Activated effector memory CD4-positive, alpha-beta T cell treated with anti-CD3 and anti-CD28 coated beads, Interleukin-2, amount 50 U/mL, for 16 hours (primary cell): ENCODE results near the gene NDUFB7.
"Not testable (repeated sequence)": the region's sequence is repeated elsewhere in the genome, so short reads cannot be mapped to it uniquely, and the experiment has no call there.

Source experiments
- DNase-seq: peaks from one replicate; pipeline ENCODE4 v3.0.0-alpha.2; 2020

NDUFB7 gene

GRCh38 chr19:14553042-14553938 is 18.6 kb downstream of the NDUFB7 start:
- DNase-seq: no peak

- not testable (repeated sequence) for DNase-seq
Measured at GRCh38 chr19:14552006-14552360, 19.9 kb downstream of the NDUFB7 start.

- DNase-seq: peak; percentile 89
Measured at GRCh38 chr19:14551134-14552005, 20.5 kb downstream of the NDUFB7 start.

GRCh38 chr19:14550201-14550754 is 21.6 kb downstream of the NDUFB7 start:
- no peak for DNase-seq

GRCh38 chr19:14545716-14546082 is 26.2 kb downstream of the NDUFB7 start:
- DNase-seq: no peak

GRCh38 chr19:14544977-14545715 is 26.7 kb downstream of the NDUFB7 start:
- DNase-seq: no peak

GRCh38 chr19:14544047-14544446 is 27.8 kb downstream of the NDUFB7 start:
- no peak for DNase-seq

GRCh38 chr19:14542711-14543328 is 29.0 kb downstream of the NDUFB7 start:
- no peak for DNase-seq

GRCh38 chr19:14541979-14542378 is 29.9 kb downstream of the NDUFB7 start:
- DNase-seq: not testable (repeated sequence)

- DNase-seq: no peak
Measured at GRCh38 chr19:14540741-14541525, 30.9 kb downstream of the NDUFB7 start.

GRCh38 chr19:14536926-14537692 is 34.8 kb downstream of the NDUFB7 start:
- DNase-seq: no peak

- DNase-seq: no peak
Measured at GRCh38 chr19:14533450-14533849, 38.4 kb downstream of the NDUFB7 start.

- no peak for DNase-seq
Measured at GRCh38 chr19:14530506-14530905, 41.4 kb downstream of the NDUFB7 start.

GRCh38 chr19:14530005-14530348 is 41.9 kb downstream of the NDUFB7 start:
- no peak for DNase-seq

GRCh38 chr19:14529254-14530004 is 42.4 kb downstream of the NDUFB7 start, which contains the start of gene TECR:
Gene TECR, plus strand, starts transcription at chr19:14529594. Its CDS starts 103 bp downstream, at chr19:14529697.
- peak; percentile 100 for DNase-seq

- DNase-seq: no peak
Measured at GRCh38 chr19:14528419-14529253, 43.2 kb downstream of the NDUFB7 start.

GRCh38 chr19:14526423-14526822 is 45.4 kb downstream of the NDUFB7 start:
- no peak for DNase-seq

- DNase-seq: no peak
Measured at GRCh38 chr19:14525729-14526128, 46.1 kb downstream of the NDUFB7 start.

GRCh38 chr19:14520543-14520942 is 51.3 kb downstream of the NDUFB7 start:
- no peak for DNase-seq
